ENCODE results near the gene CCNK.

Gene CCNK

DNA sequence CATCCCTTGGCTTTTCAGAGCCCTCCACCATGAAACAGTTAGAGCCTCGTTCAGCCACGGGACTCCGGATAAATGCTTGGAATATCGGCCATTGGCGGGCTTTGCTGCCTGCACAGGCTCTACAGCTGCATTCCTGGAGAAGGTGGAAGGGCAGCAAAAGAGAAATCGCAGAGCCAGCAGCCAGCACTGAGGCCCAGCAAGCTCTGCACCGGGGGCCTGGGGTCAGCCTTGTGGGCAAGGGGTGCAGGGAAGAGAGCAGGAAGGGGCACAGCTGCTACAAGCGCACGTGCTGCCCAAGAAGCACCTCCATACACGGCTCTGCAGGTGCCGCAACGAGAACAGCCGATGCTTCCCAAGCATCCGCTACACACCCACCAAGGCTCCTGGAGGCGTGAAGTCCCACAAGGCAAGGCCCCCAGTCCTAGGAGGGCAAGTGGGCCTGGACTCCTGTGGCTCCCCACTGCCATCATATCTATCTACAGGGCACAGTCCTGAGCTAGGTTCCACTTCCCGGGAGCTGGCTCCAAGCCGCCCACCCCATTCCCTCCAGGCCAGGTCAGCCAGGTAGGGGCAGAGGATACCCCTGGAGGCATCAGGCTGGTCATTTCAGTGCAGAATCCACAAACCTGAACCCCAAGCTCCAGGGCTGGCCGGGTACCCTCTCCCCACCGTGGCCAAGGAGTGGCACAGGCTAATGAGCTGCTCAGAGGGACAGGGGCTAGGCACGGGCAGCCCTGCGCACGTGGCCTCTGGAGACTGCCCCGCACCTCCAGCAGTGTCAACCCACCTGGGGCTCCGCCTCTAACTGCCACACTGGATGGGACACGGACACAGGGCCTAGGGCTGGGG, 40.2 kb downstream of the CCNK start:
- DNase-seq: no peak

DNA sequence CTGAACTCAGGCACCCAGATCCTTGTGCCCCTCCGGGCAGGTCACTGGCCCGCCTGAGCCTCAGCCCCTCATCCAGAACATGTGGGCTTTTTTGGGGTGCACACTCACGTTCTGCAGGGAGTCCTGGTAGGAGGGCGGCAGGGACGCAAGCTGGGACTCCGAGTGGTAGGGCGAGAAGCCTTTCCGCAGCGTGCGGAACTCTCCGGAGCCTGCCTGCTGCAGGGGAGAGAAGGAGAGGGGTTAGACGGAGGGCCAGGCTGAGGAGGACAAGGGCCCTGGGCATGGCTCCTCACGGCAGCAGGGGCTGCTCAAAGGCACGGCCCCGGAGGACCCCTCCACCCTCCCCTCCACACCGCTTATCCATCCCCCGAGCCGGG, 40.8 kb downstream of the CCNK start:
- DNase-seq: no peak

DNA sequence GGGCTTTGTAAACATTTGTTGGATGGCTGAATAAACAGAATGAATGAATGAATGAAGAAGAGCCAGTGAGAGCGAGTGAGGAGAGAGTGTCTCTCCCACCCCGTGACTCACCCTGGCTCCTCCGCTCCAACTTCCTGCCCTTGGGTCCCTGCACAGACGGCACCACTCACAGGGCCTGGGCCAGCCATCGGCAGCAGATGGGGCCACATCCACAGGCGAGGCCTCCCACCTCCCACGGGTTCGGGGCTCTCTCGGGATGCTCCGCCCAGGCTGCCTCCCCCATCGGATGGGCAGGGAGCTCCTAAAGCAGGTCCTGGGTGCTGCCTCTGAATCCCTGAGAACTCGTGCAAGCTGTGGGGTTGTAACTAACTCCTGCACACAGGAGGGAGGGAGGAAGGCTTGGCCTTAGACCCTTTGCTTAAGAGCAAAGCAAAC, 41.3 kb downstream of the CCNK start:
- DNase-seq: no peak

DNA sequence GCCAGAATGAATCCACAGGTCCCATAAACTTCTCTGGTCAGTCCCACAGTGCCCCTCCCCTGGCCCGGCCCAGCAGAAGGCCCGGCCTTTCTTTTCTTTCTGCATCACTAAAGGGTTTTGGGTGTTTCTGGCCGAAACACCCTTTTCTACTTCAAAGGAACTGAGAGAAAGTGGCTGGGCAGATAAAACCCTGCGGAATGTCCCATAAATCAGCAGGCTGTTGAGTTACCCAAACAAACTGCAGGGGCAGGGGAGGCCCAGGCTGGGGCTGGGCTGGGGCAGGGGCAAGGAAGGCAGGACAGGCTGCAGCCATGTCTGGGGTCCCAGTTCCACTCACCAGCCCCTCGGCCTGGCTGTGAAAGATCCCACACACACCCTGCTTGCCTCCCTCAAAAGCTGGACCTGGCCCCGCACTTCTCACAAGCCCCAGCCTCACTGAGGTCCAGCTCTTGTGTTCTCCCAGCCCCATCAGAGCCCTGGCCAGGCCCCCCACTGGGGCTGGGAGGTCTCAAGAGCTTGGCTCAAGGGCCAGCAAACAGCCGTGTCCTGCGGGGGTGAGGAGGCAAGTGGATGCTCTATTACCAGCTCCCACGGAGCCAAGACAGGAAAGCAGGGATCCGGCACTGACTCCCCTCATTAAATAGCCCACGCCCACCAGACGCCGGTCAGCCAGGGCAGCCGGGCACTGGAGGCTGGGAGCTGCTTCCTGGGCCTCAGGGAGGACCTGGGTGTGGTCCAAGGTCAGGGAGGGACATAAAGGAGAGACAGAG, 41.9 kb downstream of the CCNK start:
- no peak for DNase-seq

DNA sequence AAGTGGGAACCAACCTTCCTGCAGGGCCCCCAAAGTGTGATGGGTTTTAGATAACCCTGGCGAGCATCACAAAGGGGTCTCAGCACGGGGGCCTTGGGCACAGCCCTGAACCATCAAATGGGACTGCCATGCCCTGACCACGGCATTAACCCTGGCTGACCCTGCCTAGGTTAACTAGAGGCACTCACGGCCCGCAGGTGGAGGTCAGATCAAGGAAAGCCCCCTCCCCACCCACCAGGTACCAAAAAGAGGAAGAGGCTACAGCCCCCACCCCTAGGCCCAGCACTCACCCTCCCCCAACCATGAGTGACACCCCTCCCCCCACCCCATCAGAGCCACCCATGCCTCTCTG, 42.5 kb downstream of the CCNK start:
- DNase-seq: no peak

DNA sequence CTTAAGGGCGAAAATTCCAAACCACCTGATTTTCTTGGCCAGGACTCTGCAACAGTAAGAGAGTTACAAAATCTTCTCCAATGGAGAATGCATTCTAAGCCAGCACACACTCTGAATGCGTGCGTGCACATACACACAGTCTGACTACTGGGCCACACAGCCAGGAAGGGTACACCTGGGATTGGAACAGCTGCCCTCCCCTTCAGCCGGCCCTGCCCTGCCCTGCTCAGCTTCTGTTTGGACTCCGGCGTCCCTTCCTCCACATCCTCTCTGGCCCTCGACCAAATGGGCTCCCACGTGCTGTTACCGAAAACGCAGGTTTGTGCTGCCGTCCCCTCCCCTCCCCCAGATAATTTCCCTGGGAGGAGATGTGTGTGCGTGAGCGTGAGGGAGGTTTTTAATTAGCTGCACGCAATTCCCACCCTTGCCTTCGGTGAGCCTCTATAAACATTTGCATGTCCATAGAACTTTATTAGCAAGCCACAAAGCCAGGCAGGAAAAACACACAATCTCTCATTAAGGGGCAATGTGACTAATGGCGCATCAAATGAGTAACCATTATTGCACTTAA, 43.0 kb downstream of the CCNK start:
- no peak for DNase-seq

DNA sequence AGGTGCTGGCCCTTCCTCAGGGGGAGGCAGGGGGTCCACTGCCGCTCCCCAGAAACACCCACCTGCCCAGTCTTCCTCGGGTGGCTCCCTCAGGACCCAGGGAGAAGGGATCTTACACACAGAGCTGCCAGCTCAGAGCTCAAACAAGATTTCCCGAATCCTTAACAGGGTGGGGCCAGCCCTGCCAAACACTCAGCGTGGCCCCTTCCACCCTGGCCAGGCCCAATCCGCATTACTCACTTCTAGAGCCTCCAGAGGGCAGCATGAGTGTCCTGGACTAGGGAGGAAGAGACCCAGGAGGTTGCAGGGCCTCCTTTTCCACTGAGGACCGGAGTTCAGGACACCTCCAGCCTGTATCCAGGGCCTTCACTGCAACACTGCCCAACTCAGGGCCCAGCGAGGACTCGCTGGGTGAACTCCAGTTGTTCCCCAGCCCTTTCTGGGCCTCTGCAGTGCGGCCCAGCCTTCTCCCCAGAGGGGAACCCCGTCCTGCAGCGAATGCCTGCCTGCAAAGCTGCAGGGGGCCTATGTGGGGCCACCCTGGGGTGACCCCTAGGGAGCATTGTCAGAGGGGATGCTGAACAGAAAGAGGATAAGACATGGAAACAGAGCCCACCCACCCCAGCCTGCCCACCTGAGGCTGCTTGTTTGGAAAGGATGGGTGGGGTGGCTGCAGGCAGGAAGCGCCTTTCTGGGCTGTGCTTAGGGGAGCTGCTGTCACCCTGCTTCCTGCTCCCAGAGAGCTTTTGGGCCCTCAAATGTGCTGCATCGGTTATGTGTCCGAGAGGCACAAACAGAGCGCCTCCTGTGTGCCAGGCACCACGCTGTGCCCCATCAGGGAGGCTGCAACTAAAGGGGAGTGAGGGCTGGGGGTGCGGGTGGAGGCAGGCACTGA, 43.8 kb downstream of the CCNK start:
- DNase-seq: no peak

DNA sequence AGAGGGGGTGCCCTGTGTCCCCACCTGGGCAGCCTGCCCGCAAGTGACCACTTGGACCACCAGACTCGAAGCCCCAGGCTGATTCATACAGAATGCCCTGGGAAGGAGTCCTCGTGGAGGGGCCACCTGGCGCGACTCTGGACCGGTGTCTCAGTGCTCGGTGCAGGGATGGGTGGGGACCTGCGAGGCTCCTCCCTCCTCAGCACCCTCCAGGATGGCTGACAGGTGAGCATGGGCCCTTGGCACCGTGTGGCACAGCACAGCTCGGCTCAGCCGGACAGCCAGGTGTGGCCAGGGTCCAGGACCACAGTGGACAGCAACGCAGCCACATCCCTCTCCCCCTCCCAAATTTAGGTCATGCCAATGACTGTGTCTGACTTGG, 44.5 kb downstream of the CCNK start:
- no peak for DNase-seq

DNA sequence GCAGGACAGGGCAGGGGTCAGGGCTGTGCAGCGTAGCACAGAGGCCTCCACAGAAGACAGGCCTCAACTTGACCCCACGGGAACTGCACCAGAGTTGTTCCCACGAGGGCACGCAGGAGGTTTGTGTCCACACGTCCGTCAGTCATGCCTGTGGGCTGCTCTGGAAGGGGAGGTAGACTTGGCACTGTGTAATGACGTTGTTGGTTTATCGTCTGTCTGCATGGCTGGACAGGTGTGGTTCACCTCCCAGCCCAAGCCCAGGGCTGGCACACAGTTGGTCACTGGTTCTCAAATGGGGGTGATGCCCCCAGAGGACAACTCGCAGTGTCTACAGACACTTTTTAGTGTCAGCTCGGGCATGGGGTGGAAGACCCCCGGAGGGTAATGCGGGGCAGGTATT, 45.8 kb downstream of the CCNK start:
- DNase-seq: no peak

DNA sequence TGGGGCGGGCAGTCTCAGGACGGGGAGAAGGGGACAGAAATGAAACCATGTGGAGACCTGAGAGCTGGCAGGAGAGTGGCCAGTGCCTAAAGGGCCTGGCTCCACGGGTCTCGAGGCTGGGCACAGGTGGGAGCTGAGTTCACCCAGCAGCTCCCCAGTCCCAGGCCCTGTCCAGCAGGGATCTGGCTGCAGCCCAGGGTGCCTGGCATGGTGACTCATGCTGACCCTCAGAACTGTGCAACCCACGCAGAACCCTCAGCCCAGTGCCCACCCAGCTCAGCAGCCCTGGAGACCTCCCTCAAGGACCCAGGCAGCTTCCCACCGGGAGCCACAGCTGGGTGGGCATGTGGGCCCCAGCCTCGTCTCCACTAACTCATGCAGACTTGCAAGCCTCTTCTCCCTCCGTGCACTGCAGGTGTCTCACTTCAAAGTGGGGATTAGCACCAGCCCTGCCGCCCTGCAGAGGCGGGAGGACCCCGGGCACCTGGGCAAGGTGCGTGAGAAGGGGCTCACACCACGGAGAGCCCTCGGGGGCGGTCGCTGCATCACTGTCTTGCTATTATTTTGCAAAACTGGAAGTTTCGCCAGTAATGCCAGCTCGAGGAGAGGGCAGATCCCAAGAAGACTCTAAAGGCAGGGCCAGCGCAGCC, 46.3 kb downstream of the CCNK start:
- no peak for DNase-seq

DNA sequence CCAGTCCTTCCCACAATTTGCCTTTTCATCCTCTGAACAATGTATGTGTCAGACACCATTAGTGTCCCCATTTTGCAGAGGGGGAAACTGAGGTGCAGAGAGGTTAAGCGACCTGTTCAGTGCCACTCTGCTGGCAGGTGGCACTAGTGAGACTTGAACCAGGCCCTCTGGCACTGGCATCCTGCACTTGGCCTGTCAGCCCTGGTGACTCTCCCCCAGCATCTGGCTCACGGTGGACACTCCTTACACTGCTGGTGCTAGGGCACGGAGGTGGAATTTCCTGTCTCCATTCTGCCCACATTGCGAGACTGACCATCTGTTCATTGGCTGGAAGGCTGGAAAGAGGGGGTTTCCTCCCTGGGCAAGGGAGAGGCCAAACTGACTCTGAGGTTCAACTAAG, 48.7 kb downstream of the CCNK start:
- DNase-seq: no peak

DNA sequence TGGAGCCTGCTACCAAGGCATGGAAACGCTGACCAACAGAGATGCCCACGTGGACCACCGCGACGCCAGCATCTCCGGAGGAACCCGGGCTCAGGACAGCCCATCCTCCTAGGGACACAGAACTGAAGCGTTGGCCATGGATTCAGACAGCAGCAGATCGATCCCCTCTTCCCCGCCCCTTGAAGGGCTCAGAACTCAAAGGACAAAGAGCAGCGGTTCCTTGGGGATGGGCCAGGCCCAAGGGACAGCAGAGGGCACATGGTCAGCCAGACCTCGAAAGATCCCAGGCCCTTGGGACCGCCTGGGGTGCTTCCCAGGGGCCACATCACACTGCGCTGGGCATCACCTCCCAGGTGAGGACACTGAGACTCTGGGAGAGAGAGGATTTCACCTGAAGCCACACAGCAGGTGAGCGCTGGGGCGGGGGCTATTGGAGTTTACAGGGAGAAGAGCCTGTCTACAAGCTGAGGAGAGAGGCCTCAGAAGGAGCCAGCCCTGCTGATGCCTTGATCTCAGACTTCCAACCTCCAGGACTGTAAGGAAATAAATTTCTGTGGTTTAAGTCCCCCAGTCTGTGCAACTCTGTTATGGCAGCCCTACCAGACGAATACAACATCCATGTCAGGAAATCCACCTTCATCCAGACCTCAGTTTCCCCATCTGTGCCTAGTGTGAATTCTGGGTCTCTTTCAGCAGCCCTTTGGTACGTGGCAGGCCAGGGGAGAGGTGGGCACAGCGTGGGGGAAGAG, 49.4 kb downstream of the CCNK start:
- DNase-seq: no peak

DNA sequence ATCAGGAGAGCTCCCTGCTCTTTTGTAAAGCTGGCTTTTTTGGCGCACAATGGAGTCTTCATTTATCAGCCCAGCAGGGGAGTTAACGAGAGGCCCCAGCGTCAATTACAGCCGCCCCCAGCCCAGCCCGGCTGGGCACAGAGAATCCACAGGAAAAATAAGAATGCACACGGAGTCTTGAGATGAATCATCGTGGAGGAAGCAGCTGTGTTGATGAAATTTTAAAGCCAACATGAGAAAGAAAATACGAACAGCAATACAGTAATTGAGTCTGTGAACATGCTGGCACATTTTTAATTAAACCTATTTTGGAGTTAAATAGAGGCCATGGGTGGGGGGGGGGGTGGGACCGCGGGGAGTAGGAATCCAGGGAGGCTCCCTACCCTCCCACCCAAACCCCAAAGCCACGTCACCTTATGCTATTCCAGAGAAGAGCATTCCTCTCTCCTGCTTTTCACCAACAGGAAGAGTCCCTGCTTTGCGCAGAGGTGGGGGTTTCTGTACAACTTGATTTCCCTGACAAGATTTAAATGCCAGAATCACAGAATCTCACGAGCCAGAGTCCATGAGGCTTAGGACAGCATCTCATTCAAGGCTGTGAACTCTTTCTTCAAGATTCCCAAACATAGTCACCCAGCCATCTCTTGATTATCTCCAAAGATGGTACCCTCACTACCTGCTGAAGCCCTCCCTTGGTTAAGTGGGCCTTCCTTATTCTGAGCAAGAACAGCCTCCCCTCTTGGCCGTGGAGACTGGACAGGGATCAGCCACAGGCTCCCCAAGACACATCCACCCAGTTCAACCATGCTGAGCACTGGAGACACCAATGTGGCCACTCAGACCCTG, 50.3 kb downstream of the CCNK start:
- DNase-seq: no peak

DNA sequence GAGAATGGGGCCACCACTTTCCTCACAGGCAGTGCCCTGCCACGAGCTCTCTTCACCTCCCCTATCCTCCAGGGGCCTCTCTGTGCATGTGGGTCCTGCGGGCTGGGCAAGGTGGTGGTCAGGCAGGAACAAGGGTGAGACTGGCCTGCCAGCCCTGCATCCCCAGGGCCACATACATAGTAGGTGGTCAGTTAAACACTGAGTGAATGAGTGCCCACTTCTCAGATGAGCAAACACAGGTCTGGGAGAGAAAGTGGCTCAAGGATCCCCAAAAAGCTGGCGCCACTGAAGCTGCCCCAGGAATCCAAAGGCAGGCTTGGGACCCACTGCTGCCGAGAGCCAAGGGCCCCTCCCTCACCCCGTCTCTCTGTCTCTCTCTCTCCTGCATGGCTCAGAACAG, 51.1 kb downstream of the CCNK start:
- no peak for DNase-seq

DNA sequence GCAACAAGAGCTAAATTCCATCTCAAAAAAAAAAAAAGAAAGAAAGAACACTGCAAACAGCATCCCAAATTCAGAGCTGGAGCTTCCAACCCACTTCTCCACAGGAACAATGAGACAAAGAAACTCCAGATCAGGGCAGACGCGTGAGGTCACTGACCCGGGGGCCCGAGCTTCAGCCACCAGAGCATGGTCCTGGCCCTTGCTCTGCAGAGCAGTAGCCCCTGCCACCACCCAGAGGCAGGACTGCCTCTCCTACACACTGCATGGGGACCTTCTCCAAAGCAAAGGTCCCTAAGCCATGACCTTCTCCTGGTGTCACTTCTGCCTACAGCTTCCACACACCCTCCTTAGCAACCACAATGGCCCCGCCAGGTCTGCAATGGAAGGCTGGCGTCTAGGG, 53.1 kb downstream of the CCNK start:
- no peak for DNase-seq

DNA sequence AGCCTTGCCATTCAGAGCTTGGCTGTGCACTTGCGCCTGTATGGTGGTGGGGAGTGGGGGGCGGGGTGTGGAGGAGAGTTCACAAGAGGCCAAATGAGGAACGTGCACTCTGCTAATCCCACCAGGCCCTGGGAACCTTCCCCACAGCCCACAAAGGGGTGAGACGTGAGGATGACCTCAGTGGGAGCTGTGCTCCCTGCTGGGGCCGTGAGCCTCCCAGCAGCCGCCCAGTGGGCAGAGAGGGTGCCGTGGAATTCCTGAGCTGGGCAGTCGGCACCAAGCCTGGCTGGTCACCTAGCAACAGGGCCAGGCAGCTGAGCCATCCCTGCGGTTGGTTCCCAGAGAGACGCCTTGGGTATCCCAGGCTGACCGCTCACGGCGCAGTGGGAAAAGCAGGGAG, 53.7 kb downstream of the CCNK start:
- DNase-seq: no peak

DNA sequence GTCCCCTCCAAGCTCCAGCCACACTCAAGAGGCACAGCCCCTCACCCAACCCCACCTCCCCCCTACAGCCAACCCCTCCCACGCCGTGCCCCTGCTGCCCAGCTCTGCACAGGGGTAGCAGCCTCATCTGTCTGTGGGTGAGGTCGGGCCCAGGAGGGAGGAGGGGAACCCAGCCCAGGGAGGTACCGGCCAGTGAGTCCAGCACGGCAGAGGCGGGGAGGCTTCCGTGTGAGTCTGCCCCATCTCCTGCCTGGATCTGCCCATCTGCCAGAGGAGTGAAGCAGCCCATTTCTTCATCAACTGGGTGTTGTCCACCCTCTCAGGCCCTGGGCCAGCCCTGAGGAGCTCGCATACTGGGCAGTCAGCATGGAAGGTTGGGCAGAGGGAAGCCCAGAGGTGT, 54.2 kb downstream of the CCNK start:
- DNase-seq: no peak

DNA sequence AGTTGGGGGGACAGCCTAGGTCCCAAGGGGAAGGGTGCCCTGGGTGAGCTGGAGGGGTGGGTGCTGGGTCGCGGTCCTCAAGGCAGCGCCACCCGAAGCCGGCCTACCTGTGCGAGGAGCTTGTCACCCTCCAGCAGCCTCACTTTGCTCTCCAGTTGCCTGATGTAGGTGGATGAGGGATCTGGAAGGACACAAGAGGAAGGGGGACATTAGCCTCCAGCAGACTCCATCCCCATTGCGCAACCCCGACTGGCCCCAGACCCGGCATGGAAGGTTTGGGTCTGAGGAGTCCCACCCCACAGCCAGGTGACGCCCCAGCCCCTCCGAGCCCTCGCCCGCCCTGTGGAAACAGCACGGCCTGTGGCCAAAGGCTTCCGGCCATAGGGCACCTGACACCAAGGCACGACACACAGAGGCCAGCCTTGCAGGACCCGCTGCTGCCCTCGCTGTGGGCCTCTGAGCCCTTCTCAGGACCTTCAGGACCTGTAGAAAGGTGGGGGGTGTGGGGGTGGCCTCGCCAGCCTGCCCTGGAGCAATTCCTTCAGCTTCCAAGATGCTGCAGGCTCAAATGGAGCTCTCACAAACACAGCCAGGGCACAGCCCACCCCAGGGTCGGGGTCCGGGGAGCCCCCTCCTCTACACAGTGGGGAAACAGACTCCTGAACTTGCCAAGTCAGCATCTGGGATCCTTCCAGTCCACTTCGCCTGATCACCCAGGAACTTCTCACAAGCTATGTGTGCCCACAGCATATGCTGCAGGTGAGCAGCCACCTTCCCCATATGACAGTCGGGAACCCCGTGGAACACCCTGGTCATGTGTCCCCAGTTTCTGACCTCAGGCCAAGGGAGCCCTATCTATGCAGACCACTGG, 54.9 kb downstream of the CCNK start:
- no peak for DNase-seq

DNA sequence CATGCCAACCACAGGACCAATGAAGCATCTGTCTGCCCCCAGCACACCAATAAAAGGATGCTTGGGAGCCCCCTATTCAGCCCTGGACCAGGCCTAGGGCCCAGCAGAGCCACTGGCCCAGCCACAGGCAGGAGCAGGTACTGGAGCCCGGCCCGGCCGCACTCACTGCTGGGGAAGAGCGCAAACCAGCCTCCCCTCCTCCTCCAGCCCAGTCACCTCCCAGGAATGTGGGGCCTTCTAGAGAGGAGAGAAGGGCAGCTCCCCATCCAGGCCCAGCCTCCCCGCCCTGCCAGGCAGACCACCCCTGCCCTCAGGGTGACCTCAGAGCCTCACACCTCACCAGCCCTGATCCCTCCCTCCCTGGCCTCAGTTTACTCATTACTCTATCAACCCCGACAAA, 56.2 kb downstream of the CCNK start:
- DNase-seq: no peak

DNA sequence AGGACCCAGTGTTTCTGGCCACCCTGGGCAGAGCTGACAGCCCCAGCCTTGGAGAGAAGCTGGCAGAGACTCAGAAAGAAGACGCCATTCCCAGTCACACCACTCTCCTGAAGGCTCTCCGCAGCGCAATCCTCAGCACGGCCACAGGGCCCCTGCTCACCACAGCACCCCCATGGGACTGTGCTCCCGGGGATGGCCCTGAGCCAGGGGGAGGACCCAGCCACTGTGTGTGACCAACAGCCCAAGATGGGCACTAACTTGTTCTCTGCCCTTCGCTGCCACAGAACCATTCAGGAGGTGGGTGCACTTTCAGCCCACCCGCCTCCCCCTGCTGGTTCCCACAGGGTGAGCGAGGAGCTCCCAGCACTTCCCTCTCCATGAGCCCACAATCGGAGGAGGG, 57.1 kb downstream of the CCNK start:
- no peak for DNase-seq

All from NK-92 treated with Interleukin-12 subunit alpha and Interleukin-12 subunit beta, amount 100 ng/mL, for 24 hours (cell line).